ENCODE data around the gene CNOT6L.

Gene CNOT6L

DNA sequence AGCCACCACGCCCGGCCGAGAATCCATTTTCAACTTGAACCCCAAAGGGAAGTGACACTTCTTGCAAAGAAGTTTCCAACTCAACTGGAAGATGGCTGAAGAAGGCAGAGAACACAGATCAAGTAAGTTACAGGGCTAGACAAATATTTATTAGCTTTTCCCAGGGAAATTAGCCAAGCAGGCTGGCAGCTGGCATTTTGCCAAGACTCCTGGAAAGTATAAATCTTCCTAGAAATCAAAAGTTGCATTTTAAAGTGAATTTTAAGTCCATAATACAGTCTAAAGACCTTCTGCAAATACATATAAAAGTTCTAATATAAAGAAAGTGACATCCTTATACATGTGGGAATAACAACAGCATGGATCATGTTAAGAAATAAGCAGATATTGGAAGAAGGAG is 40.1 kb upstream of the CNOT6L start:
- no peak for TF ChIP-seq L3MBTL2 (conservative IDR thresholded peaks at IDR 0.05)
- TF ChIP-seq LEF1 (IDR thresholded peaks at IDR 0.05; ENCODE audit: borderline replicate concordance): no peak
- TF ChIP-seq HDGF (IDR thresholded peaks at IDR 0.05; ENCODE audit: borderline replicate concordance): no peak
- no peak for TF ChIP-seq CTBP1 (IDR thresholded peaks at IDR 0.05; ENCODE audit: borderline replicate concordance)
- TF ChIP-seq SP1 (IDR thresholded peaks at IDR 0.05): no peak
- TF ChIP-seq BHLHE40 (IDR thresholded peaks at IDR 0.05; ENCODE audit: borderline replicate concordance): no peak
- TF ChIP-seq, protein P1, sequence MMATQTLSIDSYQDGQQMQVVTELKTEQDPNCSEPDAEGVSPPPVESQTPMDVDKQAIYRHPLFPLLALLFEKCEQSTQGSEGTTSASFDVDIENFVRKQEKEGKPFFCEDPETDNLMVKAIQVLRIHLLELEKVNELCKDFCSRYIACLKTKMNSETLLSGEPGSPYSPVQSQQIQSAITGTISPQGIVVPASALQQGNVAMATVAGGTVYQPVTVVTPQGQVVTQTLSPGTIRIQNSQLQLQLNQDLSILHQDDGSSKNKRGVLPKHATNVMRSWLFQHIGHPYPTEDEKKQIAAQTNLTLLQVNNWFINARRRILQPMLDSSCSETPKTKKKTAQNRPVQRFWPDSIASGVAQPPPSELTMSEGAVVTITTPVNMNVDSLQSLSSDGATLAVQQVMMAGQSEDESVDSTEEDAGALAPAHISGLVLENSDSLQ (IDR thresholded peaks at IDR 0.05): no peak
- TF ChIP-seq FOXK2 (IDR thresholded peaks at IDR 0.05): no peak
- TF ChIP-seq FOXM1 (IDR thresholded peaks at IDR 0.05; ENCODE audit: borderline replicate concordance): no peak
- TF ChIP-seq ZNF384 (IDR thresholded peaks at IDR 0.05): no peak
- TF ChIP-seq ELF4 (IDR thresholded peaks at IDR 0.05): no peak
- TF ChIP-seq ARNT (IDR thresholded peaks at IDR 0.05): no peak
- POLR2A ChIA-PET: no interaction called here
- no peak for DNase-seq (ENCODE audit: extremely low spot score)
- CTCF ChIA-PET: no interaction called here

DNA sequence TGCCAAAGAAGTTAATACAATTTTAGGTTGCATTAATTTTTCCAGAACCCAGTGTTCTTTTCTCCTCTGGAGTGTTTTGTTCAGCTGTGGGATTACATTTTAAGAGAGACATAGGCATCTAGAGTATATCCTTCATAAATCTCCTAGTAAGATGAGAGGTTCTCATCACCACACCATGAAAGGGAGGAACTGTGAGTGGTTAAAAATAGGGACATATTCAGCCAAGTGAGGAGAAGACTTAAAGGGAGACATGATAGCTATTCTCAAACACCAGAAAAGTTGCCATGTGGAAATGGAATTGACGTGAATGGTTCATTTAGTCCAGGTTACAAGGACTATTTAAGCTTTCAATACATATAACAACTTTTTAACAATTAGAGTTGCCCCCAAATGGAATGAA is 37.0 kb upstream of the CNOT6L start:
- TF ChIP-seq CTBP1 (IDR thresholded peaks at IDR 0.05; ENCODE audit: borderline replicate concordance) (no peak), LEF1 (IDR thresholded peaks at IDR 0.05; ENCODE audit: borderline replicate concordance) (no peak), TARDBP (IDR thresholded peaks at IDR 0.05) (no peak), ZNF384 (IDR thresholded peaks at IDR 0.05) (no peak), ARNT (IDR thresholded peaks at IDR 0.05) (no peak), BHLHE40 (IDR thresholded peaks at IDR 0.05; ENCODE audit: borderline replicate concordance) (no peak), FOXM1 (IDR thresholded peaks at IDR 0.05; ENCODE audit: borderline replicate concordance) (no peak), FOXA1 (IDR thresholded peaks at IDR 0.05) (no peak), NFRKB (IDR thresholded peaks at IDR 0.05) (no peak), FOXK2 (IDR thresholded peaks at IDR 0.05) (no peak), SP1 (IDR thresholded peaks at IDR 0.05) (no peak)
- TF ChIP-seq, protein P1 (IDR thresholded peaks at IDR 0.05): no peak
- no peak for DNase-seq (ENCODE audit: extremely low spot score)
- POLR2A ChIA-PET: no interaction called here
- CTCF ChIA-PET: interaction anchor here (0.5 kb wide), 1 partner anchor 38 kb away, joined by 3 read pairs; no protein-coding TSS in a partner anchor

GRCh38 chr4:77854431-77855111 is 35.4 kb upstream of the CNOT6L start:
- DNase-seq (ENCODE audit: extremely low spot score): no peak
- TF ChIP-seq SP1 (IDR thresholded peaks at IDR 0.05) (no peak), LEF1 (IDR thresholded peaks at IDR 0.05; ENCODE audit: borderline replicate concordance) (no peak), HDGF (IDR thresholded peaks at IDR 0.05; ENCODE audit: borderline replicate concordance) (no peak)
- CTCF ChIA-PET: no interaction called here
- POLR2A ChIA-PET: no interaction called here

DNA sequence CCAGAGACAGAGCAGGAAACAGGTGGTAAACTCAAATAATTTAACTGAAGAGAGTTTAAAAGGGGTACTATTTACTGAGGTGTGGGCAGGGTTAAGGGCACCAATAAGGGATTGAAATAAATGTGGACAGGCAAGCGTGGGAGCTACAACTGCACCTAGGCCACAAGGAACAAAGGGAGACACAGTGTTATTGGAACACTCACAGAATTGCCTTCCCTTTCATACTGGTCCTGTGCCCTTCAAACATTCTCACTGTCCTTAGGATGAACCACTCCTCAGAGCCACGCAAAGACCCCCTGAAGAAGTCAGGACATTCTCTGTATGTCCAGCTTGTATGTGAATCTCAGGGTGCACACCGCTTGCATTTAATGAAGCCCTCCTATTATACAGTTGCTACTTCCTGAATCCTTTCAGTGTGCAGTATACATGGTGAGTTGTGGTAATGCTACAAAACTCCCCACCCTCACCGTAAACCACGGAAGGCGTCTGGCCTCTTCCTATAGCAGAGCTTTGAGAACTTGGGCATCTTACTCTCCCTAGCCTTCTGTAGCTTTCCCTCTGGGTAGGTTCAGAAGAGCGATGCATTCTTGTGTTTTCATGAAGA is 33.8 kb upstream of the CNOT6L start:
- ChIA-PET POLR2A (interaction anchor here (1.1 to 1.2 kb wide), 2 partner anchors 9 to 32 kb away, joined by 4 to 6 read pairs; partner anchors contain the start of gene MRPL1), CTCF (interaction anchor here (0.7 kb wide), 1 partner anchor 25 kb away, joined by 3 read pairs; no protein-coding TSS in a partner anchor)
- no peak for TF ChIP-seq SP1 (IDR thresholded peaks at IDR 0.05)
- TF ChIP-seq FOXA1 (IDR thresholded peaks at IDR 0.05): no peak
- no peak for TF ChIP-seq L3MBTL2 (conservative IDR thresholded peaks at IDR 0.05)
- no peak for DNase-seq (ENCODE audit: extremely low spot score)

- TF ChIP-seq BHLHE40 (IDR thresholded peaks at IDR 0.05; ENCODE audit: borderline replicate concordance) (no peak), TARDBP (IDR thresholded peaks at IDR 0.05) (no peak), ARNT (IDR thresholded peaks at IDR 0.05) (no peak), FOXA1 (IDR thresholded peaks at IDR 0.05) (no peak), FOXK2 (IDR thresholded peaks at IDR 0.05) (no peak), CTBP1 (IDR thresholded peaks at IDR 0.05; ENCODE audit: borderline replicate concordance) (no peak), L3MBTL2 (conservative IDR thresholded peaks at IDR 0.05) (no peak), ELF4 (IDR thresholded peaks at IDR 0.05) (no peak), ZNF384 (IDR thresholded peaks at IDR 0.05) (no peak), NFRKB (IDR thresholded peaks at IDR 0.05) (no peak), SUZ12 (IDR thresholded peaks at IDR 0.05) (no peak), LEF1 (IDR thresholded peaks at IDR 0.05; ENCODE audit: borderline replicate concordance) (no peak), SP1 (IDR thresholded peaks at IDR 0.05) (no peak)
- TF ChIP-seq, protein P1 (IDR thresholded peaks at IDR 0.05): no peak
- DNase-seq (ENCODE audit: extremely low spot score): no peak
- CTCF ChIA-PET: no interaction called here
- POLR2A ChIA-PET: interaction anchor here (1.8 kb wide), 1 partner anchor 13 kb away, joined by 8 read pairs; the partner anchor contains the start of gene MRPL1
Observed at GRCh38 chr4:77849278-77849965, 30.3 kb upstream of the CNOT6L start.

DNA sequence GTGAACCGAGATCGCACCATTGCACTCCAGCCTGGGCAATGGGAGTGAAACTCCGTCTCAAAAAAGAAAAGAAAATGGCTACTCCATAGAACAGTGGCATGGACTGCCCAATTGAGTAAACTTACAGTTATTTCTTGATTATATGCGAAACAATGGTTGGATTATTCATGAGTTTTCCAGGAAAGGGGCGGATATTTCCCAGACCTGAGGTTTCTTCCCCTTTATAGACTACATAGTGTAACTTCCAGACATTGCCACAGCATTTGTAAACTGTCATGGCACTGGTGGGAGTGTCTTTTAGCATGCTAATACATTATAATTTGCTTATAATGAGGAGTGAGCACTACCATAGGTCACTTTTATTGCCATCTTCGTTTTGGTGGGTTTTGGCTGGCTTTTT is 29.3 kb upstream of the CNOT6L start:
- ChIA-PET POLR2A (interaction anchor here (1.8 kb wide), 1 partner anchor 14 kb away, joined by 8 read pairs; the partner anchor contains the start of gene MRPL1), CTCF (no interaction called here)
- no peak for TF ChIP-seq ELF4 (IDR thresholded peaks at IDR 0.05)
- no peak for TF ChIP-seq FOXA1 (IDR thresholded peaks at IDR 0.05)
- TF ChIP-seq BHLHE40 (IDR thresholded peaks at IDR 0.05; ENCODE audit: borderline replicate concordance): no peak
- TF ChIP-seq LEF1 (IDR thresholded peaks at IDR 0.05; ENCODE audit: borderline replicate concordance): no peak
- no peak for TF ChIP-seq ZNF384 (IDR thresholded peaks at IDR 0.05)
- TF ChIP-seq, protein P1 (IDR thresholded peaks at IDR 0.05): no peak
- no peak for DNase-seq (ENCODE audit: extremely low spot score)
